ENCODE data around the gene MTHFD1L. TPM values are rescaled to one million over a fixed set of nuclear protein-coding genes. Genes with fewer than 3 reads are reported as not detected.
A peak's percentile ranks its signal among the peaks of the same experiment; 100 is the strongest.
"Not testable (repeated sequence)": the region's sequence is repeated elsewhere in the genome, so short reads cannot be mapped to it uniquely, and the experiment has no call there.

Gene MTHFD1L
- 63.9 TPM for polyA plus RNA-seq (2012; ENCODE audit: insufficient read depth, insufficient read length)

DNA sequence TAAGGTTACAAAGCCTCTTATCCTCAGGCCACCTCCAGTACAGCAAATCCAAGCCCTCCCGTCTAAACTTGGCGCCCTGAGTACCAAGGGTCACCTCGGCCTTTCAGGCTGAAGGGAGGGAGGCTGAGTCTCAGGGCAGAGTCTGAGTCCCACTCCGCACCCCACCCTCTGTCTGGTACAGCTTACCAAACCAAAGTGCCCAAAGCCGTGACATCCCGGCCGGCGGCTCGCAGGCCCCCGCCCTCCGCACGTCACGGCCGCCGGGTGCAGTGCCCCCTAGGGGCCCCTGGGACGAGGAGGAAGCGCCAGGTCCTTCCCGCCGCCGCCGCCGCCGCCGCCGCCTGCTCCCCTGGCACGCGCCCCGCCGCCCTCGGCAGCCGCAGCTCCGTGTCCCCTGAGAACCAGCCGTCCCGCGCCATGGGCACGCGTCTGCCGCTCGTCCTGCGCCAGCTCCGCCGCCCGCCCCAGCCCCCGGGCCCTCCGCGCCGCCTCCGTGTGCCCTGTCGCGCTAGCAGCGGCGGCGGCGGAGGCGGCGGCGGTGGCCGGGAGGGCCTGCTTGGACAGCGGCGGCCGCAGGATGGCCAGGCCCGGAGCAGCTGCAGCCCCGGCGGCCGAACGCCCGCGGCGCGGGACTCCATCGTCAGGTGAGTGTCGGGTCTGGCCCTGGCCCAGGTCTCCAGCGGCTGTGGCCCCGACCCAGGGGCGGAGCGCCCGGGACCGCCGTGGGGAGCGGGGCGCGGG is at the start of gene MTHFD1L:
TSS of gene MTHFD1L (plus strand) at position 297 of the 741 bp plus-strand sequence. CDS start at position 418, 121 bp downstream.
- H3K4me3 ChIP-seq (ENCODE audit: low read length) = peak within 1 kb of the TSS; percentile 76
- DNase-seq (ENCODE audit: low read depth, low spot score) = peak; percentile 48

GRCh38 chr6:150816554-150816953 is 48.9 kb upstream of the MTHFD1L start:
- not testable (repeated sequence) for DNase-seq (ENCODE audit: low read depth, low spot score); H3K4me3 ChIP-seq (ENCODE audit: low read length)

GRCh38 chr6:150822932-150823331 is 42.6 kb upstream of the MTHFD1L start:
- DNase-seq (ENCODE audit: low read depth, low spot score) = no peak
- no peak overlapping the region for H3K4me3 ChIP-seq (ENCODE audit: low read length)

- DNase-seq (ENCODE audit: low read depth, low spot score) = no peak
- H3K4me3 ChIP-seq (ENCODE audit: low read length) = no peak overlapping the region
These were observed 38.7 kb upstream of the MTHFD1L start for GRCh38 chr6:150826788-150827187.

- not testable (repeated sequence) for DNase-seq (ENCODE audit: low read depth, low spot score); H3K4me3 ChIP-seq (ENCODE audit: low read length)
These were observed 37.4 kb upstream of the MTHFD1L start for GRCh38 chr6:150828107-150828506.

DNA sequence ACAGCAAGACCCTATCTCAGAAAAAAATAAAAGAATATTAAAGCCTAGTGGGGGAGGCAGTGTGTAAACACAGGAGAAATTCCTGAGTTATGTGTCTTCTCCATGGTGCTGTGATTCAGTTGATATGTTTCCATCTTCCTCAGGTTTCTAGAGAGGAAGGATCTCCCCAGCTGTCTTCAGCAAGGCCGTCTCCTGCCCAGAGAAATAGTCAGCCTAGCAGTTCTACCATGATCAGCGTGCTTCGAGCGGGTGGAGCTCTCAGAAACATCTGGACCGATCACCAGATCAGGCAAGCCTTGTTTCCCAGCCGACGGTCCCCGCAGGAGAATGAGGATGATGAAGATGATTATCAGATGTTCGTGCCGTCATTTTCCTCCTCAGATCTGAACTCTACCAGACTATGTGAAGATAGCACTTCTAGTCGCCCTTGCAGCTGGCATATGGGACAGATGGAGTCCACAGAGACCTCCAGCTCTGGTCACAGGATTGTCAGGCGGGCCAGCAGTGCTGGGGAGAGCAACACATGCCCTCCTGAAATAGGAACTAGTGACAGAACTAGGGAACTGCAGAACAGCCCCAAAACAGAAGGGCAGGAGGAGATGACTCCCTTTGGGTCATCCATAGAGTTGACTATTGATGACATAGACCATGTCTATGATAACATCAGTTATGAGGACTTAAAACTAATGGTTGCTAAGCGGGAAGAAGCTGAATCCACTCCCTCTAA is 34.9 kb upstream of the MTHFD1L start:
- H3K4me3 ChIP-seq (ENCODE audit: low read length) = no peak overlapping the region
- DNase-seq (ENCODE audit: low read depth, low spot score) = no peak

DNA sequence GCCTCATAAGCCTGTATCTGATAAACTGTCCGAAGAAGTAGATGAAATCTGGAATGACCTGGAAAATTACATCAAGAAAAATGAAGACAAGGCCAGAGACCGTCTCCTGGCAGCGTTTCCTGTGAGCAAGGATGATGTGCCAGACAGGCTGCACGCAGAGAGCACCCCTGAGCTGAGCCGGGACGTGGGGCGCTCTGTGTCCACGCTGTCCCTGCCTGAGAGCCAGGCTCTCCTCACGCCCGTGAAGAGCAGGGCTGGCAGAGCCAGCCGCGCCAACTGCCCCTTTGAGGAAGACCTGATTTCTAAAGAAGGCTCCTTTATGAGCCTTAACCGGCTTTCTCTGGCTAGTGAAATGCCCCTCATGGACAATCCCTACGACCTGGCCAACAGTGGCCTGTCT is 33.9 kb upstream of the MTHFD1L start:
- no peak overlapping the region for H3K4me3 ChIP-seq (ENCODE audit: low read length)
- no peak for DNase-seq (ENCODE audit: low read depth, low spot score)

GRCh38 chr6:150835620-150836019 is 29.9 kb upstream of the MTHFD1L start:
- DNase-seq (ENCODE audit: low read depth, low spot score) = no peak
- H3K4me3 ChIP-seq (ENCODE audit: low read length) = no peak overlapping the region

GRCh38 chr6:150840185-150840584 is 25.3 kb upstream of the MTHFD1L start:
- DNase-seq (ENCODE audit: low read depth, low spot score) = no peak
- no peak overlapping the region for H3K4me3 ChIP-seq (ENCODE audit: low read length)

GRCh38 chr6:150841189-150841588 is 24.3 kb upstream of the MTHFD1L start:
- no peak for DNase-seq (ENCODE audit: low read depth, low spot score)
- no peak overlapping the region for H3K4me3 ChIP-seq (ENCODE audit: low read length)

DNA sequence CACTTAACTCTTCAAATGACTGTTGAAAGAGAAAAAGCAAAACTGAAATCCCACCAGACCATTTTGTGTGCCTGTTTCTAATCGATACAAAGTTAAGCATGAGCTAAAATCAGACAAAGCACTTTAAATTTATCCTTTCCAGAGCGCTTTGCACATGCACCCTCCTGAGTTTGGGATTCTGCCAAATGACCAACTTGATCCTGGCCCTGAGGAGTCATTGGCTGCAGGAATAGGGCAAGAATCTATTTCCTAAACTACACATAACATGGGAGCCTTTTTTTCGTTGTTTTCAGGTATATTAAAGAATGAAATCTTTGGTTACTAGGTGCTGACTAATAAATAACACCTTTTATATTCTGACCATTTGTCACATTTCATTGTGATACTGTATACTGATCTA is 23.8 kb upstream of the MTHFD1L start:
- DNase-seq (ENCODE audit: low read depth, low spot score) = no peak
- H3K4me3 ChIP-seq (ENCODE audit: low read length) = no peak overlapping the region

DNA sequence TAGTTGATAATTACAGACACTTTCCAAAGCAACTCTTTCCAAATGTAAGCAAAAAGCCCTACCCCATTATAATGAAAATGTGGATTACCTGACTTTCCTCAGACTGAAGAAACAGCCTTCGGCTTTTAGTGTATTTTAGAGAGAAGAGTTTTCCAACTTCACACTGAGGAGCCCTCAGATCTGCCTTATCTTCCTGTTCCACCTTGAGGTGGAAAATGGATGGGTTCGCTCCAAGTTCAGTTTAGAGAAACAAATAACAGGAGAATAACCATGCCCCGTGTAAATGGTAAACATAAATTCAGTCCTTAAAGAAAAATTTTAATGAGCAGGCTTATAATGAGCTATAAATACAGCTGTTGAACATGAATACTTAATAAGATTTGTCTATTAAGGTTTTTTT is 21.1 kb upstream of the MTHFD1L start:
- no peak overlapping the region for H3K4me3 ChIP-seq (ENCODE audit: low read length)
- no peak for DNase-seq (ENCODE audit: low read depth, low spot score)

- H3K4me3 ChIP-seq (ENCODE audit: low read length) = no peak overlapping the region
- DNase-seq (ENCODE audit: low read depth, low spot score) = no peak
These were observed 18.9 kb upstream of the MTHFD1L start for GRCh38 chr6:150846641-150847040.

DNA sequence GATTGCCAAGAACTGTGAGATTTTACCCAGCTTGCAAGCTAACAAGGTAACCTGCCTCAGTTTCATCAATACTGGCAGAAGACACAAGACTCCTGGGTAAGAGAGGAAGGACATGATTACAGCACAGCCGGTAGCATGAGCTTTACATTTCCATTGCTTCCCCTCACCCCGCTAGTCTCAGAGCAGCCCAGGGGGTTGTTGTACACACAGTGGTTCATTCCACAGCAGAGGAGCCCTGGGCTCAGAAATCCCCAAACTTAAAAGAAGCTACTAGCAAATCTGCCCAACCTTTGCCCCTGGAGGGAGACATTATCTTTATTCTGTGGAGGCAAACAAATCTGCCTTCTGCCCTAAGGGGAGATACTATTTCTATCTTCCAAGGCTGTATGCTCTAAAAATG is 17.1 kb upstream of the MTHFD1L start:
- no peak for DNase-seq (ENCODE audit: low read depth, low spot score)
- no peak overlapping the region for H3K4me3 ChIP-seq (ENCODE audit: low read length)

GRCh38 chr6:150854392-150854791 is 11.1 kb upstream of the MTHFD1L start:
- not testable (repeated sequence) for H3K4me3 ChIP-seq (ENCODE audit: low read length); DNase-seq (ENCODE audit: low read depth, low spot score)

DNA sequence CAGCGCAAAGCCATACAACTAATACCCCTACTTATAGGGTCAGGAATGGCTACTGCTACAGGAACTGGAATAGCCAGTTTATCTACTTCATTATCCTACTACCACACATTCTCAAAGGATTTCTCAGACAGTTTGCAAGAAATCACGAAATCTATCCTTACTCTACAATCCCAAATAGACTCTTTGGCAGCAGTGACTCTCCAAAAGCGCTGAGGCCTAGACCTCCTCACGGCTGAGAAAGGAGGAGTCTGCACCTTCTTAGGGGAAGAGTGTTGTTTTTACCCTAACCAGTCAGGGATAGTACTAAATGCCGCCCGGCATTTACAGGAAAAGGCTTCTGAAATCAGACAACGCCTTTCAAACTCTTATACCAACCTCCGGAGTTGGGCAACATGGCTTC is 10.3 kb upstream of the MTHFD1L start:
- not testable (repeated sequence) for H3K4me3 ChIP-seq (ENCODE audit: low read length); DNase-seq (ENCODE audit: low read depth, low spot score)

DNA sequence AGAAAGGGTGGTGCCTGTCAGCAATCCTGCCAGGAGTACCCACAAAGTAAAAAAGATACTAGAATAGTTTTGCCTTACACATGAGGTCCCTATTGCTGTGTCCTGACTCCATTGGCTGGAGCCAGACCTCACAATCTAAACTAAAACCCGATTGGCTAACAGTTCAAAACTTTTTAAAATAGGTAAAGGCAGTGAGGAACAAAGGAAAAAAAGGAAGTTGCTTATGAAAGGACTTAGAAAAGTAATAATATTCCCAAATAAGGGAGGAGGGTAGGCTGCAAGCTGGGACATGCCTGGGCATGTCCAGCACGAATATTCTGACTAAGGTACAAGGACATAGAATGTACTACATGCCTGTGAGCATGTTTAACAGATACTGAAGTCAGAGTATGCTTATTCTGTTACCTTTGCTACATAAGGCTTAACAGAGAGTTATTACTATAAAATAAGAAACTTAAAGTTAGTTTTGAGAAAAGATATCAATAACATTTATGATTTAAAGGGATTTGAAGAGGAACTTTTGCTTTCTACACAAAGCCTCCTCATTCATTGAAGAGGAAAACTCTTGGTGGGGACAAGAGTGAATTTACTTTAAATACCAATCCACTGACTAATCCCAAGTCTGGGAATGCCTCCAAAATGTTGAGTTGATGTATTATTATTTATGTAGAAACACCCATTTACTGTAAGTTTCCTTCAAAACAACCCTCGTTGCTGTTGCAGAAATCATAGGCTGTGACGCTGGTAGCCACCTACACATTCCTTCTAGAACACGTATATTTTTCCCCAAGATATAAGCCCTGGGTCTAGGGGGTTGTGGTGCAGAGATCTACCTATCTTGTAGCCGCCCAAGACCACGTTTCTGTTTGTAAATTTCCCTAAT is 8.2 kb upstream of the MTHFD1L start:
- DNase-seq (ENCODE audit: low read depth, low spot score) = no peak
- H3K4me3 ChIP-seq (ENCODE audit: low read length) = no peak overlapping the region

DNA sequence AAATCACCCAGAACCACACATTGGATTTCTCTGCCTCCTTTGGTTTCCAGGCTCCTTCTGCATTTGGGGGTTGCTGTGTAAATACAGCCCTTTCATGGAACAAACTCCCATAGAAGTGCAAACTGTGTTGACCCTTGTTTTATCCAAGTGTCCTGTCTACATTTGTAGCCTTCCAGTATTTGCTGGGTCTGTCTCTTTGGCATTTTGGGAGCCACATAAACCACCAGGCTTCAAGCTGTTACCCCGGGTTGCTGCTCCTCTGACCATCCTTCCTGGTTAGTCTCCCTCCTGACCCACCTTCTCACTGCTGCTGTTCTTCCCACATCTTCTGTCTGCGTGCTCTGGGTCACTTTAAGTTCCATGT is 7.6 kb upstream of the MTHFD1L start:
- H3K4me3 ChIP-seq (ENCODE audit: low read length) = no peak overlapping the region
- DNase-seq (ENCODE audit: low read depth, low spot score) = no peak

GRCh38 chr6:150861448-150862168 is 3.9 kb upstream of the MTHFD1L start:
- not testable (repeated sequence) for H3K4me3 ChIP-seq (ENCODE audit: low read length)
- DNase-seq (ENCODE audit: low read depth, low spot score) = peak; percentile 30
